ENCODE data around the gene SCAANT1. TPM values are rescaled to one million over a fixed set of nuclear protein-coding genes. Genes with fewer than 3 reads are reported as not detected.

Gene SCAANT1
- polyA plus RNA-seq, 3 donors = not detected

DNA sequence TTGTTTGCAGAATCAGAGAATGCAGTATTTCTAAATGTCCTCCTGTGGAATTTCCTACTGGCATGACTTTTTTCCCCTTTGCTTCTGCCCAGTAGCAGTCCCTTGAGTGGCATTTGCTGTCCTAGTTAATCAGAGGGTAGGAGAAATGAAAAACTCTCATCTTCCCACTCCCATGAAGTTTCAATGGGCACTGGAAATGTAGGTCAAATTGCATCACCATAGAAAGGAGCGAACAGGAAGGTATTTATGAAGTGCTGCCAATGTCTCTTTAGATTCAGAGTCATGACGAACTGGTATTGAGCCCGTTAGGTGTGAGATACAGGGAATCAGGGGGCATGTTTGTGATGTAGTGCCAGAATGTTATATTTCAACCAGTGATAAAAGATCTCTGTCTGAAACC is 25.3 kb downstream of the SCAANT1 start:
- Histone ChIP-seq H2AFZ (ENCODE audit: insufficient read depth, low read depth, low read length, poor library complexity, severe bottlenecking) (no peak overlapping the region), H4K20me1 (ENCODE audit: insufficient read depth, low read length) (peaks cover 94% of the 10 kb centered on the region), H3K9me3 (replicated peaks in 1 of 2; ENCODE audit: control insufficient read depth in 1 of 2, insufficient read depth in 1 of 2, low read length in 2 of 2) (no peaks in the 10 kb centered on the region), H3K36me3 (replicated peaks in 1 of 2; ENCODE audit: control insufficient read depth in 1 of 2, insufficient read depth in 2 of 2, low read length in 2 of 2) (peaks cover 3 to 8% of the 10 kb centered on the region in 2 donors), H3K4me2 (replicated peaks; ENCODE audit: extremely low read depth, low read length, poor library complexity, severe bottlenecking) (no peak overlapping the region), H3K4me1 (ENCODE audit: control insufficient read depth in 1 of 2, insufficient read depth in 2 of 2, low read length in 2 of 2) (no peaks in the 10 kb centered on the region), H3K27me3 (ENCODE audit: control insufficient read depth in 2 of 2, insufficient read depth in 2 of 2, low read length in 2 of 2) (no peaks in the 10 kb centered on the region), H3K79me2 (ENCODE audit: insufficient read depth, low read length) (peaks cover 93% of the 10 kb centered on the region), H3K9ac (ENCODE audit: insufficient read depth, low read length, poor library complexity, severe bottlenecking) (no peak overlapping the region), H3K4me3 (replicated peaks in 1 of 3; ENCODE audit: low read depth in 2 of 3, low read length in 3 of 3) (no peak overlapping the region), H3K27ac (ENCODE audit: low read depth in 1 of 2, low read length in 2 of 2) (peak overlapping the region in 1 of 2 donors; percentile 7)
- no peak overlapping the region for H3K4me3 Mint-ChIP-seq
- peaks cover 13 to 20% of the 10 kb centered on the region in 2 donors for H3K36me3 Mint-ChIP-seq
- TF ChIP-seq, protein P1, sequence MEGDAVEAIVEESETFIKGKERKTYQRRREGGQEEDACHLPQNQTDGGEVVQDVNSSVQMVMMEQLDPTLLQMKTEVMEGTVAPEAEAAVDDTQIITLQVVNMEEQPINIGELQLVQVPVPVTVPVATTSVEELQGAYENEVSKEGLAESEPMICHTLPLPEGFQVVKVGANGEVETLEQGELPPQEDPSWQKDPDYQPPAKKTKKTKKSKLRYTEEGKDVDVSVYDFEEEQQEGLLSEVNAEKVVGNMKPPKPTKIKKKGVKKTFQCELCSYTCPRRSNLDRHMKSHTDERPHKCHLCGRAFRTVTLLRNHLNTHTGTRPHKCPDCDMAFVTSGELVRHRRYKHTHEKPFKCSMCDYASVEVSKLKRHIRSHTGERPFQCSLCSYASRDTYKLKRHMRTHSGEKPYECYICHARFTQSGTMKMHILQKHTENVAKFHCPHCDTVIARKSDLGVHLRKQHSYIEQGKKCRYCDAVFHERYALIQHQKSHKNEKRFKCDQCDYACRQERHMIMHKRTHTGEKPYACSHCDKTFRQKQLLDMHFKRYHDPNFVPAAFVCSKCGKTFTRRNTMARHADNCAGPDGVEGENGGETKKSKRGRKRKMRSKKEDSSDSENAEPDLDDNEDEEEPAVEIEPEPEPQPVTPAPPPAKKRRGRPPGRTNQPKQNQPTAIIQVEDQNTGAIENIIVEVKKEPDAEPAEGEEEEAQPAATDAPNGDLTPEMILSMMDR (IDR thresholded peaks at IDR 0.05) = no peak
- intact Hi-C loops (cut with micrococcal nuclease) = no loop called here
- no peaks in the 10 kb centered on the region for H3K9me3 Mint-ChIP-seq
- WGBS (ENCODE audit: insufficient coverage) = 66% methylated on average over 3 of the region's 3 CpGs
- H3K27ac Mint-ChIP-seq = peak overlapping the region in 2 of 7 donors; percentile 7 to 23
- H3K27me3 Mint-ChIP-seq (ENCODE audit: low read depth in 3 of 3) = peaks cover 0 to 1% (median 0%) of the 10 kb centered on the region in 3 donors
- H3K4me1 Mint-ChIP-seq = peaks cover 5% of the 10 kb centered on the region
- DNase-seq = no peak

DNA sequence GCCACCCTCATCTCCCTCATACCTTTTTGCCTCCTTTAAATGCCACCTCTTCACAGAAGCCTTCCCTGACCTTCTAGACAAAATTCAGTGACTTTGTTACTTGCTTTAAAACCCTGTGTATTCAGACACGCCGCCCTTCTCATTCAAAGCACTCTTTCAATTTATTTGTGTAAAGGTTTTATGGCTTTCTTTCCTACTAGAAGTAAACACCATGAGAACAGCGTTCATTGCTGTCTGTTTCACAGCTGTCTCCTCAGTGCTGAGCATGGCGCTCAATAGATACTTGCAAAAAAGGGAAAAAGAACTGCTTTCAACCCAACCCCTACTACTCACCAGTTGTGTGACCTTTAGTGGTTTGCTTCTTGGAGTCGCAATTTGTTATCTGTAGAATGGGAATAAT is 31.5 kb downstream of the SCAANT1 start:
- TF ChIP-seq, protein P1 (IDR thresholded peaks at IDR 0.05) = no peak
- Mint-ChIP-seq H3K27me3 (ENCODE audit: low read depth in 3 of 3) (peaks cover 0 to 4% (median 0%) of the 10 kb centered on the region in 3 donors), H3K36me3 (peaks cover 9 to 18% of the 10 kb centered on the region in 2 donors), H3K4me3 (no peak overlapping the region), H3K4me1 (peaks cover 8% of the 10 kb centered on the region), H3K9me3 (no peaks in the 10 kb centered on the region), H3K27ac (peak overlapping the region in 5 of 7 donors; percentile 12 to 65 (median 54))
- H3K9me3 ChIP-seq (replicated peaks in 1 of 2; ENCODE audit: control insufficient read depth in 1 of 2, insufficient read depth in 1 of 2, low read length in 2 of 2) = no peaks in the 10 kb centered on the region
- intact Hi-C loops (cut with micrococcal nuclease) = no loop called here
- no CpG with 5 or more reads among the region's 5 CpGs for WGBS (ENCODE audit: insufficient coverage)
- no peak overlapping the region for H3K4me3 ChIP-seq (replicated peaks in 1 of 3; ENCODE audit: low read depth in 2 of 3, low read length in 3 of 3)
- H3K27me3 ChIP-seq (ENCODE audit: control insufficient read depth in 2 of 2, insufficient read depth in 2 of 2, low read length in 2 of 2) = no peaks in the 10 kb centered on the region
- H4K20me1 ChIP-seq (ENCODE audit: insufficient read depth, low read length) = peaks cover 99% of the 10 kb centered on the region
- H2AFZ ChIP-seq (ENCODE audit: insufficient read depth, low read depth, low read length, poor library complexity, severe bottlenecking) = no peak overlapping the region
- H3K36me3 ChIP-seq (replicated peaks in 1 of 2; ENCODE audit: control insufficient read depth in 1 of 2, insufficient read depth in 2 of 2, low read length in 2 of 2) = peaks cover 0 to 10% of the 10 kb centered on the region in 2 donors
- H3K4me1 ChIP-seq (ENCODE audit: control insufficient read depth in 1 of 2, insufficient read depth in 2 of 2, low read length in 2 of 2) = no peaks in the 10 kb centered on the region
- H3K4me2 ChIP-seq (replicated peaks; ENCODE audit: extremely low read depth, low read length, poor library complexity, severe bottlenecking) = no peak overlapping the region
- H3K9ac ChIP-seq (ENCODE audit: insufficient read depth, low read length, poor library complexity, severe bottlenecking) = no peak overlapping the region
- peak overlapping the region in 1 of 2 donors; percentile 10 for H3K27ac ChIP-seq (ENCODE audit: low read depth in 1 of 2, low read length in 2 of 2)
- no peak for DNase-seq
- peaks cover 98% of the 10 kb centered on the region for H3K79me2 ChIP-seq (ENCODE audit: insufficient read depth, low read length)
